A673 (cell line): ENCODE measurements around the gene GCNT4. TPM values are rescaled to one million over a fixed set of nuclear protein-coding genes. Genes with fewer than 3 reads are reported as not detected.

Experiments
- BruUV-seq: library from RNA; stranded (reverse); fragments of 400-500 nt; replicated peaks from 2 replicates; lab custom pipeline; 2021; lab: Mats Ljungman, UMichigan
- CTCF ChIA-PET: fragments of 300-600 bp; sonication (Branson Sonifier 250); formaldehyde crosslinking; loops from one replicate; lab custom pipeline; 2022; ENCODE audit warnings: antibody characterized with exemption; lab: Charles Lee
- POLR2A ChIA-PET: fragments of 300-600 bp; sonication (Branson Sonifier 250); formaldehyde crosslinking; loops from one replicate; lab custom pipeline; 2022; ENCODE audit warnings: antibody characterized with exemption; ENCODE audit not compliant: low non-redundant PET; lab: Charles Lee
- DNase-seq: peaks from one replicate; pipeline ENCODE4 v3.0.0-alpha.2; 2015; ENCODE audit warnings: low spot score
- H3K27ac ChIP-seq: fragments of 200-600 bp; sonication (generic); 2 replicates; pipeline ENCODE4 v1.5.1; 2016; ENCODE audit warnings: mixed run types, low read depth, mild to moderate bottlenecking, mixed read lengths, antibody characterized with exemption, low read length; ENCODE audit not compliant: poor library complexity, severe bottlenecking
- H3K27me3 ChIP-seq: fragments of 200-600 bp; sonication (generic); replicated peaks from 2 replicates; pipeline ENCODE4 v1.6.1; 2017; ENCODE audit warnings: mixed run types, low read depth, mild to moderate bottlenecking, mixed read lengths, antibody characterized with exemption, low read length; ENCODE audit not compliant: insufficient read depth, poor library complexity
- H3K36me3 ChIP-seq: fragments of 200-600 bp; sonication (generic); 2 replicates; pipeline ENCODE4 v1.6.1; 2016; ENCODE audit warnings: mixed run types, mild to moderate bottlenecking, mixed read lengths, antibody characterized with exemption, low read length; ENCODE audit not compliant: insufficient read depth, poor library complexity, severe bottlenecking
- H3K4me1 ChIP-seq: fragments of 200-600 bp; sonication (generic); 2 replicates; pipeline ENCODE4 v1.6.1; 2017; ENCODE audit warnings: mixed run types, mild to moderate bottlenecking, mixed read lengths, antibody characterized with exemption, low read length; ENCODE audit not compliant: insufficient read depth, poor library complexity, severe bottlenecking
- H3K4me3 ChIP-seq: fragments of 200-600 bp; sonication (generic); 2 replicates; pipeline ENCODE4 v1.5.1; 2016; ENCODE audit warnings: low read depth, mixed run types, mild to moderate bottlenecking, mixed read lengths, low read length; ENCODE audit not compliant: poor library complexity, severe bottlenecking
- H3K9me3 ChIP-seq: fragments of 200-600 bp; sonication (generic); 2 replicates; pipeline ENCODE4 v1.6.1; 2016; ENCODE audit warnings: mixed run types, low read depth, mild to moderate bottlenecking, mixed read lengths, antibody characterized with exemption, low read length; ENCODE audit not compliant: poor library complexity, severe bottlenecking
- EZH2 ChIP-seq: fragments of 200-600 bp; sonication (generic); IDR thresholded peaks from 2 replicates; pipeline ENCODE4 v1.6.1; 2017; ENCODE audit warnings: borderline replicate concordance, low read depth, mild to moderate bottlenecking, mixed read lengths, antibody characterized with exemption, low read length; ENCODE audit not compliant: poor library complexity, severe bottlenecking
- intact Hi-C: fragments of 100-400 bp; cut with micrococcal nuclease; formaldehyde crosslinking; loops from one replicate; pipeline ENCODE4 v1.10.0; 2022; ENCODE audit not compliant: unreplicated experiment
- total RNA-seq: library from RNA; stranded (reverse); gene quantifications from 2 replicates; pipeline ENCODE4 v1.2.3, GENCODE V29; 2021
- TF ChIP-seq, protein P1 (sequence below): fragments of 300-800, 200-600 bp; sonication (generic); conservative IDR thresholded peaks from 2 replicates; pipeline ENCODE4 v1.5.1; 2017; ENCODE audit warnings: low read depth, mild to moderate bottlenecking, antibody characterized with exemption, low read length, moderate library complexity, mixed read lengths

The GCNT4 gene
- total RNA-seq, 1 experiment from 2014 or later = 2.5 TPM

GRCh38 chr5:75037106-75037505, 15.3 kb downstream of the GCNT4 start:
- BruUV-seq = no TSS peak
- ChIA-PET POLR2A (no interaction called here), CTCF (no interaction called here)
- Histone ChIP-seq H3K27me3 (no peaks in the 10 kb centered on the region), H3K4me3 (no peak overlapping the region), H3K4me1 (no peaks in the 10 kb centered on the region), H3K9me3 (no peaks in the 10 kb centered on the region), H3K36me3 (no peaks in the 10 kb centered on the region), H3K27ac (no peak overlapping the region)
- no peak for TF ChIP-seq EZH2
- TF ChIP-seq, protein P1, sequence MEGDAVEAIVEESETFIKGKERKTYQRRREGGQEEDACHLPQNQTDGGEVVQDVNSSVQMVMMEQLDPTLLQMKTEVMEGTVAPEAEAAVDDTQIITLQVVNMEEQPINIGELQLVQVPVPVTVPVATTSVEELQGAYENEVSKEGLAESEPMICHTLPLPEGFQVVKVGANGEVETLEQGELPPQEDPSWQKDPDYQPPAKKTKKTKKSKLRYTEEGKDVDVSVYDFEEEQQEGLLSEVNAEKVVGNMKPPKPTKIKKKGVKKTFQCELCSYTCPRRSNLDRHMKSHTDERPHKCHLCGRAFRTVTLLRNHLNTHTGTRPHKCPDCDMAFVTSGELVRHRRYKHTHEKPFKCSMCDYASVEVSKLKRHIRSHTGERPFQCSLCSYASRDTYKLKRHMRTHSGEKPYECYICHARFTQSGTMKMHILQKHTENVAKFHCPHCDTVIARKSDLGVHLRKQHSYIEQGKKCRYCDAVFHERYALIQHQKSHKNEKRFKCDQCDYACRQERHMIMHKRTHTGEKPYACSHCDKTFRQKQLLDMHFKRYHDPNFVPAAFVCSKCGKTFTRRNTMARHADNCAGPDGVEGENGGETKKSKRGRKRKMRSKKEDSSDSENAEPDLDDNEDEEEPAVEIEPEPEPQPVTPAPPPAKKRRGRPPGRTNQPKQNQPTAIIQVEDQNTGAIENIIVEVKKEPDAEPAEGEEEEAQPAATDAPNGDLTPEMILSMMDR = no peak
- intact Hi-C loops = no loop called here
- DNase-seq = peak; percentile 50

GRCh38 chr5:75034137-75034739, 18.1 kb downstream of the GCNT4 start:
- BruUV-seq = no TSS peak
- H3K9me3 ChIP-seq = no peaks in the 10 kb centered on the region
- H3K27me3 ChIP-seq = no peaks in the 10 kb centered on the region
- H3K27ac ChIP-seq = no peak overlapping the region
- H3K4me3 ChIP-seq = no peak overlapping the region
- TF ChIP-seq, protein P1 = no peak
- TF ChIP-seq EZH2 = no peak
- intact Hi-C loops = no loop called here
- ChIA-PET POLR2A (no interaction called here), CTCF (no interaction called here)
- no peaks in the 10 kb centered on the region for H3K4me1 ChIP-seq
- H3K36me3 ChIP-seq = no peaks in the 10 kb centered on the region
- DNase-seq = no peak

- Histone ChIP-seq H3K27ac (no peak overlapping the region), H3K4me3 (no peak overlapping the region), H3K4me1 (no peaks in the 10 kb centered on the region), H3K27me3 (no peaks in the 10 kb centered on the region), H3K9me3 (no peaks in the 10 kb centered on the region), H3K36me3 (no peaks in the 10 kb centered on the region)
- no peak for DNase-seq
- intact Hi-C loops = no loop called here
- ChIA-PET POLR2A (no interaction called here), CTCF (no interaction called here)
- TF ChIP-seq, protein P1 = no peak
- BruUV-seq = no TSS peak
Observed at GRCh38 chr5:75031366-75031765, 21.0 kb downstream of the GCNT4 start.
